LNCAP (cell line): ENCODE data around the gene TMEM131L.

Experiments
- CTCF ChIP-seq: fragments of 450-650 bp; IDR thresholded peaks from 2 replicates; pipeline ENCODE4 v1.5.1; 2017; ENCODE audit warnings: mild to moderate bottlenecking

TMEM131L gene

GRCh38 chr4:153618833-153619232, 152.7 kb downstream of the TMEM131L start:
- TF ChIP-seq CTCF: no peak

DNA sequence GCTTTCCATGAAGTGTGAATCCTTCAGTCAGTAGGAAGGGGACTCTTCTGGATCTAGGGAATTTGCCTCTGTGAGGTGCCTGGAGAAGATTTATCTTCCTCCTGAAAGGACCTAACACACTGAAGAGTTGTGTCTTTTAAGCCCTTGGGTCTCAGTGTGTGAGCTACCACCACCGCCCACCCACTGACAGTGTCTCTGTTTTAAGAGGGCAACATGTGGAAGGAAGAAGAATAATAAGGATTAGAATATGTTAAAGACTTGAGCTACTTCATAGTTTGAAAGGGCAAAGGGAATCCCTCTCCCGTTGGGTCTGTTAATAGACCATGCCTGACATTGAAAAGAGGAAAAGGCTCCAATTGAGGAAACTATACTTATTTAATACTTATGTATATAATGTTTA, 153.7 kb downstream of the TMEM131L start:
- TF ChIP-seq CTCF: no peak

GRCh38 chr4:153620352-153620751, 154.2 kb downstream of the TMEM131L start:
- no peak for TF ChIP-seq CTCF

GRCh38 chr4:153622093-153622492, 155.9 kb downstream of the TMEM131L start:
- TF ChIP-seq CTCF: no peak

- no peak for TF ChIP-seq CTCF
Measured at GRCh38 chr4:153622778-153623240, 156.6 kb downstream of the TMEM131L start.

DNA sequence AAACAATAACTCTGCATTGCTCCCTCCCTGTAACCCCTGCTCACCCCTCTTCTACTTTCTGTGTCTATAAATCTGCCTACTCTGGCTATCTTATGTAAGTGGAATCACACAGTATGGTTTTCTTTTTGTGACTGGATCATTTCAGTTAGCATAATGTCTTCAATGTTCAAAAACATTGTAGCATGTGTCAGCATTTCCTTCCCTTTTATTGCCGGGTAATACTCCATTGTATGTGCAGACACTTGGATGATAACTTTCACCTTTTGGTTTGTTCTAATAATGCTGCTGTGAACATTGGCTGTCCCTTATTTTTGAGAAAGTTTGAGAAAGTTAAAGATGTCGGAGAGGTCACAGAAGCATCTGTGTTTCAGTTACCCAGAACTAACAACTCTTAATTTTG, 157.3 kb downstream of the TMEM131L start:
- TF ChIP-seq CTCF: no peak

GRCh38 chr4:153628796-153629315, 162.7 kb downstream of the TMEM131L start:
- no peak for TF ChIP-seq CTCF

- no peak for TF ChIP-seq CTCF
Measured at GRCh38 chr4:153629776-153630175, 163.6 kb downstream of the TMEM131L start.
